ENCODE measurements around the gene TMEM163. TPM values are rescaled to one million over a fixed set of nuclear protein-coding genes. Genes with fewer than 3 reads are reported as not detected.

Gene TMEM163
- total RNA-seq, 2 donors from 2014 or later = 16.2 to 27.5 TPM

DNA sequence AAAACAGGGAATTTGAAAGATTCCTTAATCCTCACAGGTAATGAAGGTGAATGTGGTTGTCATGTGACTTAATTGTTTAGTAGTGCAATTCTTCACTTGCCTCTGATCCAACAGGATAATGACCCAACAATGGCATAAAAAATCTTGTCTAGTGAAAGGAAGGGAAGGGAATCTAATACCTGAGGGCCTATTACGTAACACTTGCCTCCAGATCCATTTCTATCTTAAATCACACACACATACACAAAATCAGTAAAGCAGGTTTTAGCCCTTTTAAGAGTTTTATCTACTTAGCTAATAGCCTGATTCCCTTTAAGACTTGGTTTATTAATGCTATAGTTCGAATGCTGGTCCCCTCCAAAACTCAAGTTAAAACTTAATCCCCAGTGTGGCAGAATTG lies 118.6 kb downstream of the TMEM163 start:
- H3K27me3 ChIP-seq = no peaks in the 10 kb centered on the region
- ATAC-seq (no peak), DNase-seq (no peak)
- H3K9me3 ChIP-seq = no peaks in the 10 kb centered on the region
- TF ChIP-seq, protein P1, sequence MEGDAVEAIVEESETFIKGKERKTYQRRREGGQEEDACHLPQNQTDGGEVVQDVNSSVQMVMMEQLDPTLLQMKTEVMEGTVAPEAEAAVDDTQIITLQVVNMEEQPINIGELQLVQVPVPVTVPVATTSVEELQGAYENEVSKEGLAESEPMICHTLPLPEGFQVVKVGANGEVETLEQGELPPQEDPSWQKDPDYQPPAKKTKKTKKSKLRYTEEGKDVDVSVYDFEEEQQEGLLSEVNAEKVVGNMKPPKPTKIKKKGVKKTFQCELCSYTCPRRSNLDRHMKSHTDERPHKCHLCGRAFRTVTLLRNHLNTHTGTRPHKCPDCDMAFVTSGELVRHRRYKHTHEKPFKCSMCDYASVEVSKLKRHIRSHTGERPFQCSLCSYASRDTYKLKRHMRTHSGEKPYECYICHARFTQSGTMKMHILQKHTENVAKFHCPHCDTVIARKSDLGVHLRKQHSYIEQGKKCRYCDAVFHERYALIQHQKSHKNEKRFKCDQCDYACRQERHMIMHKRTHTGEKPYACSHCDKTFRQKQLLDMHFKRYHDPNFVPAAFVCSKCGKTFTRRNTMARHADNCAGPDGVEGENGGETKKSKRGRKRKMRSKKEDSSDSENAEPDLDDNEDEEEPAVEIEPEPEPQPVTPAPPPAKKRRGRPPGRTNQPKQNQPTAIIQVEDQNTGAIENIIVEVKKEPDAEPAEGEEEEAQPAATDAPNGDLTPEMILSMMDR (IDR thresholded peaks at IDR 0.05) = no peak
- TF ChIP-seq POLR2A (IDR thresholded peaks at IDR 0.05) = no peak
- H3K4me1 ChIP-seq = no peaks in the 10 kb centered on the region
- H3K36me3 ChIP-seq (replicated peaks in 1 of 2; ENCODE audit: insufficient read depth in 1 of 2, low read depth in 2 of 2) = no peaks in the 10 kb centered on the region
- H3K4me3 ChIP-seq = no peak overlapping the region
- WGBS, 2 donors = 73 to 80% methylated on average over 2 of the region's 2 CpGs
- no peak overlapping the region for H3K27ac ChIP-seq
- intact Hi-C loops (cut with DNase I) = no loop called here

DNA sequence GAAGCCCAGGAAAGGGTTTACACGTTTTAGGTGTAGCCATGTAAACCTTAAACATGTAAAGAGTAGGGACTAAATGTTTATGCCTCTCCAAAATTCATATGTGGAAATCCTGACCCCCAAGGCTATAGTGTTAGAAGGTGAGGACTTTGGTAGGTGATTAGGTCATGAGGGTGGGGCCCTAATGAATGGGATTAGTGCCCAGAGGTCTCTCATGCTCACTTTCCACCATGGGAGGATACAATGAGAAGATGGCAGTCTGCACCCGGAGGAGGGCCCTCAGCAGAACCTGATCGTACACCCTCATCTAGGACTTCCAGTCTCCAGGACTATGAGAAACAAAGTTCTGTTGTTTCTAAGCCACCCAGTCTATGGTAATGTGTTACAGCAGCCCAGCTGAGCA lies 119.6 kb downstream of the TMEM163 start:
- WGBS, 2 donors = 93 to 94% methylated on average over 3 of the region's 3 CpGs
- Histone ChIP-seq H3K36me3 (replicated peaks in 1 of 2; ENCODE audit: insufficient read depth in 1 of 2, low read depth in 2 of 2) (no peaks in the 10 kb centered on the region), H3K4me1 (peaks cover 5% of the 10 kb centered on the region), H3K27ac (no peak overlapping the region), H3K4me3 (no peak overlapping the region), H3K9me3 (no peaks in the 10 kb centered on the region), H3K27me3 (no peaks in the 10 kb centered on the region)
- ATAC-seq = no peak
- TF ChIP-seq, protein P1 (IDR thresholded peaks at IDR 0.05) = no peak
- TF ChIP-seq POLR2A (IDR thresholded peaks at IDR 0.05) = no peak
- intact Hi-C loops (cut with DNase I) = no loop called here
- DNase-seq = no peak

DNA sequence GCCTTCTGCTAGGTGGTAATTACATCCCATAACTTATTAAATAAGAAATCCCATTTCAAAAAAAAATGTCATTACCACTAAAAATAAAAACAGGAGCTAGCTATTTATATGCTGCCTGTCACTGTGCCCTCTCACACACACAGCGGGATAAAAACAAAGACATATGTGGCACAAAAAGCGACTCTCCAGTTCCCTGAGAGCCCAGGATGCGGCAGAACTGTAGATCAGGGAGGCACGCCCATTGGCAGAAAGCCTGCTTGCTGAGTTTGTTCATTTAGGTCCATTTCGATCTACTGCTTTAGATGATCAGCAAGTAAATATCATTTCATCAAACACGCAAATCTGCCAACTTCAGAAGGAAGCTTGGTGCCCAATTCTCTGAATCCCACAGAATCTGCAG lies 124.4 kb downstream of the TMEM163 start:
- ATAC-seq = no peak
- 58 to 68% methylated on average over 6 of the region's 6 CpGs for WGBS, 2 donors
- DNase-seq = peak in 2 of 4 donors; percentile 20 to 29
- H3K36me3 ChIP-seq (replicated peaks in 1 of 2; ENCODE audit: insufficient read depth in 1 of 2, low read depth in 2 of 2) = no peaks in the 10 kb centered on the region
- TF ChIP-seq POLR2A (IDR thresholded peaks at IDR 0.05) = no peak
- TF ChIP-seq, protein P1 (IDR thresholded peaks at IDR 0.05) = no peak
- no peak overlapping the region for H3K4me3 ChIP-seq
- peaks cover 19% of the 10 kb centered on the region for H3K4me1 ChIP-seq
- intact Hi-C loops (cut with DNase I) = no loop called here
- H3K27me3 ChIP-seq = no peaks in the 10 kb centered on the region
- H3K9me3 ChIP-seq = peaks cover 0 to 6% (median 0%) of the 10 kb centered on the region in 3 donors
- H3K27ac ChIP-seq = no peak overlapping the region

DNA sequence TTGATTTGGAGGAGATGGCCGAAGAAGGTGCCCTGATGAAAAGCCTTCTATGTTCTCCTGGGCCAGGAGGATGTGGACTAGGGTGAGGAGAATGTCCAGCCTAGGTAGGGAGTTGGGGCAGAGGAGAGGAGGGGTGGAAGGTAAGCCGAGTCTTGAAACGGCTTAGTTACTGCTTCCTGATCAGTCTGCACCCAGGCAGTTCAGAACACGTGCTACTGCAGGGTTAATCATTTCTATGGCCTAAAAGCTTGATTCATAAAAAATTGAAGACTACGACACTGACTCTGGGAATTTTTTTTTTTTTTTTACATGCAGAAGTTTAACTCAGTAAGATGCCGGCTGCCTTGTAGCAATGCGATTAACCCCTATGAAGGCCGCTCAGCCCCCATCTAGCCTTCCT lies 125.3 kb downstream of the TMEM163 start:
- no peaks in the 10 kb centered on the region for H3K36me3 ChIP-seq (replicated peaks in 1 of 2; ENCODE audit: insufficient read depth in 1 of 2, low read depth in 2 of 2)
- H3K9me3 ChIP-seq = peaks cover 0 to 6% (median 0%) of the 10 kb centered on the region in 3 donors
- no peak for TF ChIP-seq POLR2A (IDR thresholded peaks at IDR 0.05)
- TF ChIP-seq, protein P1 (IDR thresholded peaks at IDR 0.05) = no peak
- no peak overlapping the region for H3K4me3 ChIP-seq
- ATAC-seq (peak; percentile 67), DNase-seq (no peak)
- H3K4me1 ChIP-seq = peaks cover 19% of the 10 kb centered on the region
- intact Hi-C loops (cut with DNase I) = no loop called here
- H3K27me3 ChIP-seq = no peaks in the 10 kb centered on the region
- 66 to 75% methylated on average over 8 of the region's 8 CpGs for WGBS, 2 donors
- peak overlapping the region in 1 of 4 donors; percentile 16 for H3K27ac ChIP-seq

DNA sequence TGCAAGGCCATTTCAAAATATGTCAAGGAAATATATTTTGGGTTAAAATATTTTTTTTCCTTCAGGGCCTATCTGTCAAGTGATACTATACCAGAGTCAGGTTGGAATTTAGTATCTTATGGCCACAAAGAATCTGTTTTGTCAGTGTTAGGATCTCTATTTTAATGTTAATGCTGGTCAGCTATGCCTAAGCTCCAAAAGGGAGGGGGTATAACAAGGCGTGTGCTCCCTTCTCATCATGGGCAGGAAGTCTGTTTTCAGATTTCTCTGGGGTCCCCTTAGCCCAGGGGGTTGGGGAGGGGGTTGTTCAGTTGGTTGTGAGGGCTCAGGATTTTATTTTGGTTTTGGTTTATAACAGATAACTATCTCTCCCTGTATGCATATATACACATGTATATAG lies 126.4 kb downstream of the TMEM163 start:
- Histone ChIP-seq H3K4me3 (no peak overlapping the region), H3K27ac (no peak overlapping the region), H3K36me3 (replicated peaks in 1 of 2; ENCODE audit: insufficient read depth in 1 of 2, low read depth in 2 of 2) (no peaks in the 10 kb centered on the region), H3K4me1 (peaks cover 19% of the 10 kb centered on the region), H3K27me3 (no peaks in the 10 kb centered on the region), H3K9me3 (peaks cover 0 to 6% (median 0%) of the 10 kb centered on the region in 3 donors)
- DNase-seq (no peak), ATAC-seq (no peak)
- intact Hi-C loops (cut with DNase I) = no loop called here
- 95 to 100% methylated on average over 1 of the region's 1 CpG for WGBS, 2 donors
- TF ChIP-seq, protein P1 (IDR thresholded peaks at IDR 0.05) = no peak
- no peak for TF ChIP-seq POLR2A (IDR thresholded peaks at IDR 0.05)

All from body of pancreas (tissue), 4 donors.